Fibroblast of mammary gland (primary cell): Measurements from ENCODE around the gene SIRPG.

Experiments
- DNase-seq: peaks from one replicate; pipeline ENCODE4 v3.0.0-alpha.2; 2010; ENCODE audit warnings: low read depth
- H3K4me3 ChIP-seq: 2 replicates; pipeline ENCODE4 v1.5.1; 2011; ENCODE audit warnings: low read depth, mild to moderate bottlenecking, low read length, moderate library complexity; ENCODE audit not compliant: control insufficient read depth
- TF ChIP-seq, protein P1 (sequence below): conservative IDR thresholded peaks from 2 replicates; pipeline ENCODE4 v1.5.1; 2011; ENCODE audit warnings: low read depth, low read length, inconsistent platforms; ENCODE audit not compliant: control insufficient read depth, insufficient read depth

The SIRPG gene

GRCh38 chr20:1630186-1630585 is 27.4 kb downstream of the SIRPG start:
- H3K4me3 ChIP-seq, result no peak overlapping the region
- no peak for DNase-seq
- TF ChIP-seq, protein P1, sequence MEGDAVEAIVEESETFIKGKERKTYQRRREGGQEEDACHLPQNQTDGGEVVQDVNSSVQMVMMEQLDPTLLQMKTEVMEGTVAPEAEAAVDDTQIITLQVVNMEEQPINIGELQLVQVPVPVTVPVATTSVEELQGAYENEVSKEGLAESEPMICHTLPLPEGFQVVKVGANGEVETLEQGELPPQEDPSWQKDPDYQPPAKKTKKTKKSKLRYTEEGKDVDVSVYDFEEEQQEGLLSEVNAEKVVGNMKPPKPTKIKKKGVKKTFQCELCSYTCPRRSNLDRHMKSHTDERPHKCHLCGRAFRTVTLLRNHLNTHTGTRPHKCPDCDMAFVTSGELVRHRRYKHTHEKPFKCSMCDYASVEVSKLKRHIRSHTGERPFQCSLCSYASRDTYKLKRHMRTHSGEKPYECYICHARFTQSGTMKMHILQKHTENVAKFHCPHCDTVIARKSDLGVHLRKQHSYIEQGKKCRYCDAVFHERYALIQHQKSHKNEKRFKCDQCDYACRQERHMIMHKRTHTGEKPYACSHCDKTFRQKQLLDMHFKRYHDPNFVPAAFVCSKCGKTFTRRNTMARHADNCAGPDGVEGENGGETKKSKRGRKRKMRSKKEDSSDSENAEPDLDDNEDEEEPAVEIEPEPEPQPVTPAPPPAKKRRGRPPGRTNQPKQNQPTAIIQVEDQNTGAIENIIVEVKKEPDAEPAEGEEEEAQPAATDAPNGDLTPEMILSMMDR, result no peak

DNA sequence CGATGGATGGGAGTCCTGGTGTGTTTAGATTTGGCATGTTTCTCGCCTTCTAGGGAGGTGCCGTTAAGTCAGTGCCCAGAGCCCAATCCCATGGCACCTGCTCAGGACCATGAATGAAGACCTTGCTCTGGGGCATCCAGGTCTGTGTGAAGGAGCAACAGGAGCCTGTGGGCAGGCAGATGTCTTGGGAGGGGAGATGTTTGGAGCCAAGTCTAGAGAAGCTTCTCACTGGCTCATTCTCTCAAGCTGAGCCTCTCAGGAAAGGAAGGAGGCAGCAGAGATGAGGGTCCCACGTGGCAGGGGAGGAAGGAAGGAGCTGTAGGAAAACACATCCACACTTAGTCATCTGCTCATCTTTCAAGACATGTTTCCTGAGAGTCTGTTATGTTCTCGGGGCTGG is 28.3 kb downstream of the SIRPG start:
- no peak for DNase-seq
- H3K4me3 ChIP-seq, result no peak overlapping the region
- TF ChIP-seq, protein P1, result no peak

- DNase-seq, result no peak
- H3K4me3 ChIP-seq, result no peak overlapping the region
- TF ChIP-seq, protein P1, result no peak
Measured at GRCh38 chr20:1628621-1629020, 29.0 kb downstream of the SIRPG start.

GRCh38 chr20:1627200-1627550 is 30.4 kb downstream of the SIRPG start:
- no peak overlapping the region for H3K4me3 ChIP-seq
- TF ChIP-seq, protein P1, result no peak
- DNase-seq, result no peak

GRCh38 chr20:1626528-1627199 is 30.9 kb downstream of the SIRPG start:
- H3K4me3 ChIP-seq, result no peak overlapping the region
- no peak for DNase-seq
- TF ChIP-seq, protein P1, result no peak

- TF ChIP-seq, protein P1, result no peak
- H3K4me3 ChIP-seq, result no peak overlapping the region
- no peak for DNase-seq
Measured at GRCh38 chr20:1625083-1625690, 32.4 kb downstream of the SIRPG start.
